CD14-positive monocyte (primary cell): Measurements from ENCODE around the gene GADD45GIP1. TPM values are rescaled to one million over a fixed set of nuclear protein-coding genes. Genes with fewer than 3 reads are reported as not detected.
"Not testable (repeated sequence)": the region's sequence is repeated elsewhere in the genome, so short reads cannot be mapped to it uniquely, and the experiment has no call there.

ENCODE experiments used
- DNase-seq, 3 donors: peaks; one replicate each; pipeline ENCODE4 v3.0.0-alpha.2; 2011 to 2022
- H2AFZ ChIP-seq: 2 replicates; pipeline ENCODE4 v1.6.0; 2012; ENCODE audit warnings: mild to moderate bottlenecking, low read depth, low read length, inconsistent platforms; ENCODE audit not compliant: insufficient read depth, poor library complexity, severe bottlenecking
- H3K27ac ChIP-seq, 2 donors: 1 replicate in 1 of 2; 2 replicates in 1 of 2; pipeline ENCODE4 v1.5.1; 2012 to 2013; ENCODE audit warnings: low read length in 2 of 2, control low read depth in 1 of 2, inconsistent platforms in 1 of 2, low read depth in 1 of 2, mild to moderate bottlenecking in 1 of 2
- H3K27me3 ChIP-seq, 2 donors: one replicate each; pipeline versions ENCODE4 v1.6.0 to v1.6.1; 2011 to 2013; ENCODE audit warnings: low read length in 2 of 2; ENCODE audit not compliant: control insufficient read depth in 2 of 2, insufficient read depth in 2 of 2
- H3K36me3 ChIP-seq, 2 donors: replicated peaks in 1 of 2; 1 replicate in 1 of 2; 2 replicates in 1 of 2; pipeline versions ENCODE4 v1.5.1 to v1.6.1; 2012 to 2013; ENCODE audit warnings: low read length in 2 of 2, control low read depth in 1 of 2, inconsistent platforms in 1 of 2, mild to moderate bottlenecking in 1 of 2; ENCODE audit not compliant: insufficient read depth in 2 of 2, control insufficient read depth in 1 of 2
- H3K4me1 ChIP-seq, 2 donors: 1 replicate in 1 of 2; 2 replicates in 1 of 2; pipeline versions ENCODE4 v1.5.1 to v1.6.1; 2012 to 2013; ENCODE audit warnings: low read length in 2 of 2, control low read depth in 1 of 2, inconsistent platforms in 1 of 2, mild to moderate bottlenecking in 1 of 2, moderate library complexity in 1 of 2; ENCODE audit not compliant: insufficient read depth in 2 of 2, control insufficient read depth in 1 of 2
- H3K4me2 ChIP-seq: replicated peaks from 2 replicates; pipeline ENCODE3; 2012; ENCODE audit warnings: low read length, moderate library complexity, mild to moderate bottlenecking; ENCODE audit not compliant: poor library complexity, severe bottlenecking; ENCODE audit errors: extremely low read depth
- H3K4me3 ChIP-seq, 3 experiments: fragments of 200-600 bp in 1 of 3; sonication (generic) in 1 of 3; replicated peaks in 1 of 3; 1 replicate in 2 of 3; 2 replicates in 1 of 3; pipeline ENCODE4 v1.5.1; 2011 to 2013; ENCODE audit warnings: low read length in 3 of 3, mild to moderate bottlenecking in 3 of 3, control low read depth in 2 of 3, low read depth in 2 of 3, inconsistent platforms in 1 of 3, moderate library complexity in 1 of 3
- H3K79me2 ChIP-seq: 2 replicates; pipeline ENCODE4 v1.6.0; 2012; ENCODE audit warnings: mild to moderate bottlenecking, control low read depth, inconsistent platforms, low read length, moderate library complexity; ENCODE audit not compliant: insufficient read depth
- H3K9ac ChIP-seq: 2 replicates; pipeline ENCODE4 v1.6.0; 2017; ENCODE audit warnings: low read length, mild to moderate bottlenecking; ENCODE audit not compliant: insufficient read depth, poor library complexity, severe bottlenecking
- H3K9me3 ChIP-seq, 2 donors: replicated peaks in 1 of 2; 1 replicate in 1 of 2; 2 replicates in 1 of 2; pipeline versions ENCODE4 v1.5.1 to v1.6.1; 2012 to 2013; ENCODE audit warnings: low read length in 2 of 2, control low read depth in 1 of 2; ENCODE audit not compliant: control insufficient read depth in 1 of 2, insufficient read depth in 1 of 2
- H4K20me1 ChIP-seq: 2 replicates; pipeline ENCODE4 v1.6.0; 2012; ENCODE audit warnings: mild to moderate bottlenecking, low read length, control low read depth, moderate library complexity; ENCODE audit not compliant: insufficient read depth
- H3K27ac Mint-ChIP-seq, 7 donors: one replicate each; pipeline ENCODE4 v1.8.0; 2020; ENCODE audit warnings: mild to moderate bottlenecking in 7 of 7, mixed read lengths in 7 of 7, moderate library complexity in 6 of 7, inconsistent platforms in 2 of 7
- H3K27me3 Mint-ChIP-seq, 3 donors: one replicate each; pipeline ENCODE4 v1.8.0; 2021 to 2022; ENCODE audit warnings: low read depth in 3 of 3, mild to moderate bottlenecking in 3 of 3, mixed read lengths in 3 of 3, moderate library complexity in 3 of 3, inconsistent platforms in 1 of 3
- H3K36me3 Mint-ChIP-seq, 2 donors: one replicate each; pipeline ENCODE4 v1.8.0; 2020; ENCODE audit warnings: mixed read lengths in 2 of 2, inconsistent platforms in 1 of 2, mild to moderate bottlenecking in 1 of 2
- H3K4me1 Mint-ChIP-seq: one replicate; pipeline ENCODE4 v1.8.0; 2020; ENCODE audit warnings: mild to moderate bottlenecking, mixed read lengths
- H3K4me3 Mint-ChIP-seq, 2 donors: one replicate each; pipeline ENCODE4 v1.8.0; 2020; ENCODE audit warnings: mild to moderate bottlenecking in 2 of 2, mixed read lengths in 2 of 2, moderate library complexity in 1 of 2
- H3K9me3 Mint-ChIP-seq, 7 donors: one replicate each; pipeline ENCODE4 v1.8.0; 2020 to 2022; ENCODE audit warnings: mixed read lengths in 7 of 7, mild to moderate bottlenecking in 6 of 7, moderate library complexity in 6 of 7, inconsistent platforms in 2 of 7
- WGBS: methylation state at CpG from one replicate; pipeline ENCODE4 v1.1.5; 2013; ENCODE audit warnings: missing lambda C conversion rate; ENCODE audit not compliant: insufficient coverage; 5-methylcytosine and 5-hydroxymethylcytosine counted together
- intact Hi-C, 2 donors: fragments of 100-400 bp; cut with micrococcal nuclease; formaldehyde crosslinking; loops; one replicate each; pipeline versions ENCODE4 v1.15.0 to v1.15.1; 2023
- polyA plus RNA-seq, 3 donors: library from polyadenylated mRNA; depleted of rRNA in 1 of 3; unstranded in 2 of 3; stranded (reverse) in 1 of 3; fragments of 300-500 nt in 2 of 3; fragments of >200 nt in 1 of 3; fragmentation: Illumina TruSeq in 2 of 3; gene quantifications; 1 replicate in 2 of 3; 2 replicates in 1 of 3; pipeline ENCODE4 v1.2.3, GENCODE V29; 2012 to 2021
- TF ChIP-seq, protein P1 (sequence below): fragments of 200-600 bp; IDR thresholded peaks from one replicate; pipeline ENCODE4 v1.8.0; 2022; ENCODE audit warnings: antibody characterized with exemption, mild to moderate bottlenecking

GADD45GIP1 gene
- polyA plus RNA-seq, 3 donors = 8.3 to 42.4 (median 31.6) TPM

GRCh38 chr19:12959481-12959880, 2.5 kb upstream of the GADD45GIP1 start:
- no peak for DNase-seq
- peaks cover 0 to 9% of the 10 kb centered on the region in 2 donors for H3K36me3 ChIP-seq

GRCh38 chr19:12957389-12957952, 448 bp upstream of the GADD45GIP1 start:
- H3K4me1 ChIP-seq = peaks cover 28 to 40% of the 10 kb centered on the region in 2 donors
- H3K9me3 Mint-ChIP-seq, intact Hi-C loops, DNase-seq, H3K27me3 ChIP-seq, H4K20me1 ChIP-seq, H3K9me3 ChIP-seq, H3K27me3 Mint-ChIP-seq: not testable (repeated sequence)
- 34% methylated on average over 10 of the region's 31 CpGs for WGBS
- peak overlapping the region; percentile 92 for H3K4me2 ChIP-seq
- H3K27ac ChIP-seq = peak overlapping the region; percentile 26 to 85
- peaks cover 44% of the 10 kb centered on the region for H3K79me2 ChIP-seq
- peak overlapping the region; percentile 81 to 87 for H3K4me3 Mint-ChIP-seq
- peaks cover 9 to 20% of the 10 kb centered on the region in 2 donors for H3K36me3 ChIP-seq
- H3K9ac ChIP-seq = peak overlapping the region; percentile 85
- peak overlapping the region; percentile 70 to 88 (median 84) for H3K4me3 ChIP-seq
- peak overlapping the region; percentile 58 to 91 (median 83) for H3K27ac Mint-ChIP-seq
- H3K4me1 Mint-ChIP-seq = peaks cover 40% of the 10 kb centered on the region
- H3K36me3 Mint-ChIP-seq = peaks cover 9 to 20% of the 10 kb centered on the region in 2 donors
- peak overlapping the region; percentile 85 for H2AFZ ChIP-seq

More at GRCh38 chr19:12959481-12959880, 2.5 kb upstream of the GADD45GIP1 start:
- H3K27ac Mint-ChIP-seq = no peak overlapping the region
- 89% methylated on average over 4 of the region's 6 CpGs for WGBS
- H3K9me3 Mint-ChIP-seq = peaks cover 0 to 1% (median 0%) of the 10 kb centered on the region in 7 donors
- no peak overlapping the region for H3K4me3 Mint-ChIP-seq
- peaks cover 1 to 5% of the 10 kb centered on the region in 2 donors for H3K36me3 Mint-ChIP-seq
- no peak overlapping the region for H3K4me3 ChIP-seq
- H3K79me2 ChIP-seq = peaks cover 31% of the 10 kb centered on the region
- H3K27me3 Mint-ChIP-seq = peaks cover 1 to 6% (median 5%) of the 10 kb centered on the region in 3 donors
- no peak overlapping the region for H3K9ac ChIP-seq
- no peak overlapping the region for H2AFZ ChIP-seq
- no peaks in the 10 kb centered on the region for H3K9me3 ChIP-seq
- H3K27me3 ChIP-seq = no peaks in the 10 kb centered on the region
- H3K27ac ChIP-seq = no peak overlapping the region
- TF ChIP-seq, protein P1, sequence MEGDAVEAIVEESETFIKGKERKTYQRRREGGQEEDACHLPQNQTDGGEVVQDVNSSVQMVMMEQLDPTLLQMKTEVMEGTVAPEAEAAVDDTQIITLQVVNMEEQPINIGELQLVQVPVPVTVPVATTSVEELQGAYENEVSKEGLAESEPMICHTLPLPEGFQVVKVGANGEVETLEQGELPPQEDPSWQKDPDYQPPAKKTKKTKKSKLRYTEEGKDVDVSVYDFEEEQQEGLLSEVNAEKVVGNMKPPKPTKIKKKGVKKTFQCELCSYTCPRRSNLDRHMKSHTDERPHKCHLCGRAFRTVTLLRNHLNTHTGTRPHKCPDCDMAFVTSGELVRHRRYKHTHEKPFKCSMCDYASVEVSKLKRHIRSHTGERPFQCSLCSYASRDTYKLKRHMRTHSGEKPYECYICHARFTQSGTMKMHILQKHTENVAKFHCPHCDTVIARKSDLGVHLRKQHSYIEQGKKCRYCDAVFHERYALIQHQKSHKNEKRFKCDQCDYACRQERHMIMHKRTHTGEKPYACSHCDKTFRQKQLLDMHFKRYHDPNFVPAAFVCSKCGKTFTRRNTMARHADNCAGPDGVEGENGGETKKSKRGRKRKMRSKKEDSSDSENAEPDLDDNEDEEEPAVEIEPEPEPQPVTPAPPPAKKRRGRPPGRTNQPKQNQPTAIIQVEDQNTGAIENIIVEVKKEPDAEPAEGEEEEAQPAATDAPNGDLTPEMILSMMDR = no peak
- peaks cover 18 to 21% of the 10 kb centered on the region in 2 donors for H3K4me1 ChIP-seq
- intact Hi-C loops = no loop called here
- peaks cover 25% of the 10 kb centered on the region for H3K4me1 Mint-ChIP-seq
- H4K20me1 ChIP-seq = no peaks in the 10 kb centered on the region
- H3K4me2 ChIP-seq = no peak overlapping the region
